Activated naive CD8-positive, alpha-beta T cell (primary cell): ENCODE results near the gene MCF2L2.
"Not testable (repeated sequence)": the region's sequence is repeated elsewhere in the genome, so short reads cannot be mapped to it uniquely, and the experiment has no call there.

Experiments
- H3K27ac Mint-ChIP-seq: one replicate; pipeline ENCODE4 v1.8.0; 2021; ENCODE audit warnings: mixed read lengths
- H3K27me3 Mint-ChIP-seq: one replicate; pipeline ENCODE4 v1.8.0; 2021; ENCODE audit warnings: mixed read lengths
- H3K36me3 Mint-ChIP-seq: one replicate; pipeline ENCODE4 v1.8.0; 2021; ENCODE audit warnings: mixed read lengths
- H3K4me1 Mint-ChIP-seq: one replicate; pipeline ENCODE4 v1.8.0; 2021; ENCODE audit warnings: low read depth, mixed read lengths
- H3K4me3 Mint-ChIP-seq: one replicate; pipeline ENCODE4 v1.8.0; 2021; ENCODE audit warnings: mild to moderate bottlenecking, mixed read lengths
- H3K9me3 Mint-ChIP-seq: one replicate; pipeline ENCODE4 v1.8.0; 2021; ENCODE audit warnings: low read depth, mixed read lengths

The MCF2L2 gene

GRCh38 chr3:183434992-183435391 is 6.6 kb upstream of the MCF2L2 start:
- Mint-ChIP-seq H3K27me3 (no peaks in the 10 kb centered on the region), H3K9me3 (no peaks in the 10 kb centered on the region), H3K36me3 (no peaks in the 10 kb centered on the region), H3K4me1 (peaks cover 10% of the 10 kb centered on the region), H3K4me3 (no peak overlapping the region), H3K27ac (no peak overlapping the region)

DNA sequence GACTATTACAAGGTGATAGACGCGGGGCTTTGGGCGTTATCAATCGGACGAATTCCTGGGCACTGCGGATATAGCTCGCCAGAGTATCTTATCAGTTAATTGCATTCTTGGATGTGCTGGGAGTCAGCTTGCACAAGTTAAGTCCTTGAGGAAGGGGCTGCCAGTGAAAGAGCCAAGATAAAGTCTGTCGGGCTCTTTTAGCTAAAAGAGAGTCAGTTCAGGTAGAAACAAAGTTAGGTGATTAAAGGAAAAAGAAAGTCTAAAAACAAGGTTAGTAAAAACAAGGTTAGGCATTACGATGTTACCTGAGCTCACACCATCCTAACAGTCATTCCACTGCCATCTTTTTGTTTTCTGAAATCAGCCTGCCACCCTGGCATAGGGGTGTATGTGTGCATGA is 6.1 kb upstream of the MCF2L2 start:
- Mint-ChIP-seq H3K4me1 (peaks cover 12% of the 10 kb centered on the region), H3K27me3 (no peaks in the 10 kb centered on the region), H3K4me3 (no peak overlapping the region), H3K9me3 (no peaks in the 10 kb centered on the region), H3K27ac (no peak overlapping the region), H3K36me3 (no peaks in the 10 kb centered on the region)

DNA sequence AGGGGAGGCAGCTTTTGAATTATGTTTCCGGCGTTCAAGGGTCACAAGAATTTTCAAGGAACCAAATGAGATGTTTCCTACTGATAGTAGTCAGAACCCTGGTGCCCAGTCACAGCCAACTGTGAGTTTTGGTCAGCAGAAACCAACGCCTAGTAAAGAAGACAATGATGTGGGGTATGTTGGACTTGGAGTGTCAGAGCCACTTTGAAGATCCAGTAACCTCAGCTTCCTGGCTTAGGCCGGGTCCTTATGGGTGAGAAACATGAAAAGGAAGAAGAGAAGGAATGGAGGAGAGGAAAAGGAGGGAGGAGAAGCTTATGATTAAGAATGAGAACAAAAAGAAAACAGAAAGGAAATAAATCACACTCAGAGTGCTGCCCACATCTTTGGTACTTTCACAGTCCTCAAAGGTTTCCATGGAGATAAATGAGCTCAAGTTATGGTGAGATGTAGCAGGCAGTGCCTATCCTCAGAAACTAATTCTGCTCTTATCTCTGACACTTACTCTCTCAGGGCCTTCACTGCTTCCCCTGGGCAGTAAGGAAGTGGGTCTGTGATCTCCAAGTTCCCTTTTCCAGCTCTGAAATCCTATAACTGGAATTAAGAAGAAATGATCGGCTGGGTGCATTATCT is 2.0 kb upstream of the MCF2L2 start:
- Mint-ChIP-seq H3K27ac (peak overlapping the region; percentile 62), H3K4me1 (peaks cover 23% of the 10 kb centered on the region), H3K36me3 (no peaks in the 10 kb centered on the region), H3K27me3 (no peaks in the 10 kb centered on the region), H3K4me3 (peak overlapping the region; percentile 40), H3K9me3 (no peaks in the 10 kb centered on the region)

DNA sequence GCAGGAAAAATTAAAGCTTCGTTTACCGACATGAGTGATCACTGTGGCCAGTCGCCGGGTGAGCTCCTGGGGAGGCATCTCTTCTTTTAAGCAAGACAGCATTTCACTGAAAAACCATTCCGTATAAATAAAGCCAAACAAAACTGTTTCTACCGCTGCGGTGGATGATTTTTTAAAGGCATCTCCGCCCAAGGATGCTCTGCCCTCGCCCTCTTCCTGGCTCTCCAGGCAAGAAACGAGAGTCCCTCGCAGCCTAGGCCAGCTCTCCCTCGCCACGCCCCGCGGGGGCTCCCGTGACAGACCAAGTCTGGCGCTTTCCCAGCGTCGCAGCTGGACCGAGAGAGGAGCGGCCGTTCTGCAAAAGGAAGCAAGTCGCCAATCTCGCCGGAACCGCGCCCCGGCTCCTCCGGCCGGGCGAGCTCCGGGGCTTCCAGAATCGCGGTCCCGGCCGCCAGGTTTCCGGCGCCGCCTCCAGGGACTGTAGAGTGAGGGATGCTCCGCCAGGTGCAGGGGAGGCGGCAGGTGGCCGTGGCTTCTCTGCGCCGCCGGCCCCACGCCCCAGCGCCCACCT is 458 bp downstream of the MCF2L2 start:
- no peaks in the 10 kb centered on the region for H3K36me3 Mint-ChIP-seq
- H3K27me3 Mint-ChIP-seq, result no peaks in the 10 kb centered on the region
- H3K9me3 Mint-ChIP-seq, result no peaks in the 10 kb centered on the region
- H3K4me1 Mint-ChIP-seq, result peaks cover 23% of the 10 kb centered on the region
- H3K4me3 Mint-ChIP-seq, result peak overlapping the region; percentile 84
- no peak overlapping the region for H3K27ac Mint-ChIP-seq

DNA sequence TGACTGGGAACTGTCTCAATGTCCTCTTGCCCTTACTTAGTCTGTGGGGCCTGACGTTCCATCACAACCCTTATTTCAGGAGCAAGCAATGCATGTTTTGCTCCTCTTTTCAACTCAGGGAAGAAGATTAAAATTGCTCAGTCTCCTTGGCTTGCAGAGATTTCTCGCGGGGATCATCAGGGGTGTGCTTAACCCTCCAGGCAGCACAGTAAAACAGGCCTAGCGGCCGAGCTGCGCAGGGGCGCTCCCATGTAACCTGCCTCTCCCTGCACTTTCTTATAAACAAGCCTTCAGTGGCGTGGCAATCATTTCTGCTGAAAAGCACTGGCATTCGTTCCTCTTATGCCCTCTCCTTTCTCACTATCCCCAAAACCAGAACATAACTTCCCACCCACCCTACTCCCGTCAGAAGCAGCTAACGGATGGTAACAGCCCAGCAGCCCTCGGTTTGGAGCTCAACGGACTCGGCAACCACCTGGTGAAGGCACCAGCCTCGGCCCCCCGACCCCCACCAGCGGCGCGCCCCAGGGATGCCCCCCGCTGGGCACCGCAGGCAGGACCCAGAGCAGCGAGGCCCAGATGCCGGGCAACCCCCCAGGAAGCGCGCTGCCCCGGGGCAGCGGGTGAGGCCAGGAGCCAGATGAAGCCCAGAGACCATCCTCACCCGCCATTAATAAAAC is 1.1 kb downstream of the MCF2L2 start:
- peaks cover 23% of the 10 kb centered on the region for H3K4me1 Mint-ChIP-seq
- H3K27ac Mint-ChIP-seq, result peak overlapping the region; percentile 22
- no peaks in the 10 kb centered on the region for H3K36me3 Mint-ChIP-seq
- peak overlapping the region; percentile 84 for H3K4me3 Mint-ChIP-seq
- H3K9me3 Mint-ChIP-seq, result no peaks in the 10 kb centered on the region
- H3K27me3 Mint-ChIP-seq, result no peaks in the 10 kb centered on the region

- not testable (repeated sequence) for H3K4me1 Mint-ChIP-seq, H3K4me3 Mint-ChIP-seq, H3K27me3 Mint-ChIP-seq, H3K27ac Mint-ChIP-seq
- Mint-ChIP-seq H3K36me3 (peaks cover 17% of the 10 kb centered on the region), H3K9me3 (peaks cover 13% of the 10 kb centered on the region)
Measured at GRCh38 chr3:183418807-183419206, 9.6 kb downstream of the MCF2L2 start.

- no peaks in the 10 kb centered on the region for H3K4me1 Mint-ChIP-seq
- H3K36me3 Mint-ChIP-seq, result no peaks in the 10 kb centered on the region
- H3K27ac Mint-ChIP-seq, result no peak overlapping the region
- H3K27me3 Mint-ChIP-seq, result no peaks in the 10 kb centered on the region
- no peak overlapping the region for H3K4me3 Mint-ChIP-seq
- H3K9me3 Mint-ChIP-seq, result no peaks in the 10 kb centered on the region
Measured at GRCh38 chr3:183411216-183411922, 17.1 kb downstream of the MCF2L2 start.

DNA sequence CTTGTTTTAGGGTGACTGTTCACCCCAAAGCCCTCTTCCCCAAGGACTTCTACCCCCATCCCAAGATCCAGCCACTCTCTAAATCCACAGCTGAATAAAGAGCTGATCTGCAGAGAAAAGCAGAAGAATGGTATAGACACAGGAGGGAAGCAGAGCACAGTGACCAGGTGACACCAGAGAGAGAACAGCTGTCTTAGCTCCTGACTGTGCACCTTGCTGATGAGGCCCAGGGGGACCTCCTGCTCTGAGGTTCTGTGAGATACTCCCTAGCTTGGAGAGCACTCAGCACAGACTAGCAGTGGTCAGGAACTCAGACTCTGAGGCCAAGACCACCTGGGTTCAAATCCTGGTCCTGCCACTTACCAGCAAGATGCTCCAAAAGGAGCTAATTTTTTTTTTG is 17.7 kb downstream of the MCF2L2 start:
- Mint-ChIP-seq H3K4me3 (no peak overlapping the region), H3K4me1 (no peaks in the 10 kb centered on the region), H3K27me3 (no peaks in the 10 kb centered on the region), H3K27ac (no peak overlapping the region), H3K9me3 (no peaks in the 10 kb centered on the region), H3K36me3 (no peaks in the 10 kb centered on the region)

DNA sequence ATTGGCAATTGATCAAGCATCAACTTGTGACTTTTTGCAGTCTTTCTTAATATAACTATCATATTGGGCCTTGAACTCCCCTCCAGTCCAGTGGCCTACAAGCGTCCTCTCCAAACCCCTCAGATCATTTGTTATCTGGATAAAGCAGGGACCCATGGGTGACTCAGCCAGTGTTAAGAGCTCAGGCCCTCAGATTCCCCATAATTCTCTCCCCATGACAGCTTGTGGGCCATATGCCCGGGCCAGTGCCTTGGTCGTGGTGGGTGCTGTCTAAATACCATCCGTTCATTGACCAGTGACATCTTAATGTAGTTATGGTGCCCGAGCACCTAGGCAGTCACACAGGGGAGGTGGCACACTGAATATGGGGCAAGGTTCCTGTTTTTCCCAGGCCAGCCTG is 18.1 kb downstream of the MCF2L2 start:
- H3K4me3 Mint-ChIP-seq, result no peak overlapping the region
- no peaks in the 10 kb centered on the region for H3K36me3 Mint-ChIP-seq
- H3K27me3 Mint-ChIP-seq, result no peaks in the 10 kb centered on the region
- no peaks in the 10 kb centered on the region for H3K4me1 Mint-ChIP-seq
- H3K27ac Mint-ChIP-seq, result no peak overlapping the region
- no peaks in the 10 kb centered on the region for H3K9me3 Mint-ChIP-seq

DNA sequence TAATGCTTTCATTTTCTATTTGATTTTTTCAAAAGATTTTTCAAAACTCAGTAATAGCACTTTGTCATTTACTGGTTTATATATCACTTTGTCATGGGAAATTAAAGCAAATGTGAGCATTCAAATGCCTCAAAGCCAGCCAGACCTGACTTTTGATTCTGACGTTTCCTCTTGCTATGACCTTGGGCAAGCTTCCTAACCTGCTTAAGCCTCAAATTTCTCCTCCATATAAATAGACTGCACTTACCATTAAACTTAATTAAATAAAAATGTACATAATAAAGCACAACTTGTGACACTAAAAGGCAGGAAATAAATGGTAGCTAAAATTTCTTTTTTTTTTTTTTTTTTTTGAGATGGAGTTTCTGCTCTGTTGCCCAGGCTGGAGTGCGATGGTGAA is 19.2 kb downstream of the MCF2L2 start:
- Mint-ChIP-seq H3K9me3 (no peaks in the 10 kb centered on the region), H3K27ac (no peak overlapping the region), H3K27me3 (no peaks in the 10 kb centered on the region), H3K36me3 (no peaks in the 10 kb centered on the region), H3K4me1 (peaks cover 1% of the 10 kb centered on the region), H3K4me3 (no peak overlapping the region)

- H3K4me3 Mint-ChIP-seq, result no peak overlapping the region
- H3K36me3 Mint-ChIP-seq, result no peaks in the 10 kb centered on the region
- H3K9me3 Mint-ChIP-seq, result no peaks in the 10 kb centered on the region
- no peak overlapping the region for H3K27ac Mint-ChIP-seq
- no peaks in the 10 kb centered on the region for H3K27me3 Mint-ChIP-seq
- peaks cover 5% of the 10 kb centered on the region for H3K4me1 Mint-ChIP-seq
Measured at GRCh38 chr3:183401678-183402077, 26.7 kb downstream of the MCF2L2 start.

DNA sequence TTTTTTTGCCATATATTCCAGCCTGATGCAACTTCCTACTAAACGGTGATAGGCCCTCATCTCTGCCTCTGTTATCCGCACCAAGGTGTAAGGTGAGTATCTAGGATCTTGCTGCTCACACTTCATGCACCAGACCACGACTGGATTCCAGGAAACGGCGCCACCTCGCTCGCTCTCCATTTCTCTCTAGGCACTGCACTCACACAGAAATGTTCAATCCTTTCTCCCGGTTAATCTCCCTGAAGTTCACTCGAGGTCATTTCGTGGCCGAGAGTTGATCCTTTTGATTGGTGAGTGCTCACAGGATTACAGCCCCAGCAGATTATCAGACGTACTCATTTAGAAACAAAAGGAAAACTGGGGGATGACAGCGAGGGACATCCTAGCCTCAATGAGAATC is 28.1 kb downstream of the MCF2L2 start:
- H3K9me3 Mint-ChIP-seq, result no peaks in the 10 kb centered on the region
- peaks cover 5% of the 10 kb centered on the region for H3K4me1 Mint-ChIP-seq
- no peak overlapping the region for H3K4me3 Mint-ChIP-seq
- no peaks in the 10 kb centered on the region for H3K27me3 Mint-ChIP-seq
- H3K36me3 Mint-ChIP-seq, result no peaks in the 10 kb centered on the region
- no peak overlapping the region for H3K27ac Mint-ChIP-seq

DNA sequence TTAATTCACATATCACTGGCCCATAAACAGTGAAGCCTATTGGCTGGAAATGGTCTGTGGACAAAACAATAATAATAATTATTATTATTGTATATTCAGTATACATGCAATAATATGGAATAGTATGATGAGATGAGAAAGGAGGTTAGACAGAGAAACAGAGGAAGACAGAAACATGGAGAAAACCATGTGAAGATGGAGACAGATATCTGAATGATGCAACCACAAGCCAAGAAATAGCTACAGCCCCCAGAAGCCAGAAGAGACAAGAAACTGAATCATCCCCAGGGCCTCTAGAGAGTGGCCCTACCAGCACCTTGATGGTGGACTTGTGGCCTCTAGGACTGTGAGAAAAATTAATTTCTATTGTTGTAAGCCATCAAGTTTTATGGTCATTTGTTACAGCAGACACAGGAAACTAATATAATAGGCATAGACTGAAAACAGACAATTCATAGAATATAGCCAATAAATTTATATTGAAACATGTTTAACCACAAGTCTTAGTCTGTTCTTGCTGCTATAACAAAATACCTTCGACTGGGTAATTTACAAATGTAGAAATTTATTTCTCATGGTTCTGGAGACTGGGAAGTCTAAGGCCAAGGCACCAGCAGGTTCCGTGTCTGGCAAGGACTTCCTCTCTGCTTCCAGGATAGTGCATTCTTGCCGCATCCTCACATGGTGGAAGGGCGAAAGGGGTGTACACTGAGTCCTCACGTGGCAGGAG is 31.6 kb downstream of the MCF2L2 start:
- Mint-ChIP-seq H3K4me3 (no peak overlapping the region), H3K4me1 (no peaks in the 10 kb centered on the region), H3K27ac (no peak overlapping the region), H3K36me3 (no peaks in the 10 kb centered on the region), H3K27me3 (no peaks in the 10 kb centered on the region), H3K9me3 (no peaks in the 10 kb centered on the region)

GRCh38 chr3:183394150-183394549 is 34.3 kb downstream of the MCF2L2 start:
- Mint-ChIP-seq H3K27me3 (no peaks in the 10 kb centered on the region), H3K27ac (no peak overlapping the region), H3K9me3 (no peaks in the 10 kb centered on the region), H3K4me1 (no peaks in the 10 kb centered on the region), H3K4me3 (no peak overlapping the region), H3K36me3 (no peaks in the 10 kb centered on the region)

DNA sequence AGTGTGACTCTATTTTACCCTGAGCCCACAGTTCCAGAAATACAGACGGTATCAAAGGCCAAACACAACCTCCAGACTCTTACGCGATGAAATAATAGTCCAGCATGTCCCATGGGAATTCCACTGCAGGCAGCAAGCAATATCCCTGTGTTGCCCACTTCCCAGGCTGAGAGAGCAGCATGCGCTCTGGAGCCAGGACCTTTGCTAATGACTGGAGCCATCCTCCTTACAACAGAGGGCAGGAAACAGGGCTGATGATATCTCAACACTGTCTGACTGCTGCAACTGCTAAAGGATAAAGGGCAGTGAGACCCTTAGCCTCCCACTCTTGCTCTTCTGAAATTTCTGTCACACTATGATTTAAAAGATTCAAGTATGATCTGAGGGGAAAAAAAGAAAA is 34.8 kb downstream of the MCF2L2 start:
- no peak overlapping the region for H3K4me3 Mint-ChIP-seq
- H3K27ac Mint-ChIP-seq, result no peak overlapping the region
- H3K9me3 Mint-ChIP-seq, result no peaks in the 10 kb centered on the region
- no peaks in the 10 kb centered on the region for H3K27me3 Mint-ChIP-seq
- no peaks in the 10 kb centered on the region for H3K4me1 Mint-ChIP-seq
- H3K36me3 Mint-ChIP-seq, result no peaks in the 10 kb centered on the region
